Activated naive CD4-positive, alpha-beta T cell treated with anti-CD3 and anti-CD28 coated beads, Interleukin-2, amount 50 U/mL, for 72 hours (primary cell): ENCODE results near the gene RFX1. TPM values are rescaled to one million over a fixed set of nuclear protein-coding genes. Genes with fewer than 3 reads are reported as not detected.

Source experiments
- ATAC-seq, 2 donors: fragments of 150-1000 bp; cut with Tn5 transposase; 2 replicates each; pipeline ENCODE4 v1.10.0; 2021; ENCODE audit warnings: mild to moderate bottlenecking in 2 of 2, moderate library complexity in 2 of 2
- DNase-seq, 2 donors: peaks; one replicate each; pipeline ENCODE4 v3.0.0; 2021 to 2022; ENCODE audit warnings: low spot score in 2 of 2
- H3K27ac Mint-ChIP-seq, 2 donors: one replicate each; pipeline ENCODE4 v1.8.0; 2022; ENCODE audit warnings: mild to moderate bottlenecking in 2 of 2, mixed read lengths in 2 of 2
- H3K36me3 Mint-ChIP-seq, 2 donors: one replicate each; pipeline ENCODE4 v1.8.0; 2022; ENCODE audit warnings: mixed read lengths in 2 of 2
- H3K9me3 Mint-ChIP-seq, 2 donors: one replicate each; pipeline ENCODE4 v1.8.0; 2022; ENCODE audit warnings: mixed read lengths in 2 of 2
- total RNA-seq, 2 donors: library from RNA; stranded (reverse); gene quantifications; one replicate each; pipeline ENCODE4 v1.2.3, GENCODE V29; 2022

RFX1 gene
- total RNA-seq, 2 donors from 2014 or later: 9.7 to 14.5 TPM

DNA sequence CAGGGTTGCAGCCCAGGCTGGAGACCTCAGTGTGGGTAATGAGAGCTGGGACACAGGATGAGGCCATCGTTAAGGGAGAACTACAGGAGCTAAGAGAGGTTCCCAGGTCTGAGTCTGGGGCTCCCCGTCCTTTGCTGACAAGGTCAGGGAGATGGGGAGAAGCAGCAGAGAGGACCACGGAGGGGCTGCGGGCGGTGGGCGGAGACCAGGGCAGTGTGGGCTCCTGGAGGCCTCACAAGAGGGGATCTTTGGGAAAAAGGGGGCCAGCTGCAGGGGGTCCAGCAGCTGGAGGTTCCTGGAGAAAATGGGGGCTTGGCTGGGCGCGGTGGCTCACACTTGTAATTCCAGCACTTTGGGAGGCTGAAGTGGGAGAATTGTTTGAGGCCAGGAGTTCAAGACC is 16.0 kb downstream of the RFX1 start:
- ATAC-seq: no peak
- Mint-ChIP-seq H3K9me3 (no peaks in the 10 kb centered on the region), H3K27ac (peak overlapping the region in 1 of 2 donors; percentile 99), H3K36me3 (peaks cover 4 to 8% of the 10 kb centered on the region in 2 donors)
- DNase-seq: no peak

DNA sequence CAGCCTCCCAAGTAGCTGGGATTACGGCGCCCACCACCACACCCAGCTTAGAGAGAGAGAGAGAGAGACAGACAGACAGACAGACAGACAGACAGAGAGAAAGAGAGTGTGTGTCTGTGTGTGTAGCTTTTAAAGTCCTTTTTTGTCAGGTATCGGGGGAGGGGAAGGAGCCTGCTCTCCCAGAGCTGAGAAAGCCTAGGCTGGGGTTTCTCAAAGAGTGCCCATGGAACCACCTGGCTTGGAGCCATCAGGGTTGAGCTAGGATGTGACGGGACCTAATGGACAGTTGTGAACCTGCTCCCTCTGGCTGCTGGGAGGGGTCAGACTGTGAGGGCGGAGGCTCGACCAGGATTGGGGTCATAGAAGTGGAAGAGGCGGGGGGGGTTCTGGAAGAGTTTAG is 16.6 kb downstream of the RFX1 start:
- Mint-ChIP-seq H3K36me3 (peaks cover 4 to 8% of the 10 kb centered on the region in 2 donors), H3K27ac (peak overlapping the region in 1 of 2 donors; percentile 99), H3K9me3 (no peaks in the 10 kb centered on the region)
- ATAC-seq: no peak
- no peak for DNase-seq

DNA sequence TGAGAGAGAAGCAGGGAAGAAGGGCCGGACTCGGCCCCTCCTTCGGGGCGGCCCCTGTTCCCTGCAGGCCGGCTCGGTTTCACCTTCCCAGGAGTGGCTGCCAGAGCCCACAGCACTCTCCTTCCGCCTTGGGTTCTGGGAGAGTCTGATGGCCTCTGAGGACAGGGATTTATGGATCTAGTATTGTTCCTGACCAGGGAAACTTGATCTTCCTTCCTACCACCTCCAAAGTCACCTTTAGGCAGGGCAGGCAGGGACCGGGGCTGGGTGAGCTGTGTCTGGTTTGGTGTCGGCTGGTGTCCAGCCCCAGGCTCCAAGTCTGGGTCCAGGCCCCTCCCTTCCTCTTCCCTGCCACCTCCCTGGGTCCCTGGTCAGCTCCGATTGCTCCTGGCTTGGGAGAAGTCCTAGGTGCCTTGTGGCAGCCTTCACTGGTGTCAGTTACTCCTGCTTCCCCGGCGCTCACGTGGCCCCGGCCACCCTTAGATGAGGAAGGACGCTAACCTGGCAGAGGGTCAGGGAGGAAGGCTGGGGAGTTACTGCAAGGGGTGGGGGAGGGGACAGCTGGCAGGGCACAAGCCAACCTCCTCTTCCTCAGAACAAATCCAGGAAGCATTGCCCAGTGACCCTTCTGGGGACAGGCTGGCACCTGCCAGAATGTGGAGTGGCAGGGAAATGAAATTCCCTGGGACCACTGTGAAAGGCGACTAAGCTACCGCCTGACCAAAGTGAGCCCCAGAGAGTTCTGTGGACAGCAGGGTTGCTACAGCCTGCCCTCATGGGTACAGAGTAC is 18.8 kb downstream of the RFX1 start:
- DNase-seq: no peak
- Mint-ChIP-seq H3K27ac (peak overlapping the region; percentile 94 to 99), H3K36me3 (peaks cover 4 to 8% of the 10 kb centered on the region in 2 donors), H3K9me3 (no peaks in the 10 kb centered on the region)
- ATAC-seq: no peak

DNA sequence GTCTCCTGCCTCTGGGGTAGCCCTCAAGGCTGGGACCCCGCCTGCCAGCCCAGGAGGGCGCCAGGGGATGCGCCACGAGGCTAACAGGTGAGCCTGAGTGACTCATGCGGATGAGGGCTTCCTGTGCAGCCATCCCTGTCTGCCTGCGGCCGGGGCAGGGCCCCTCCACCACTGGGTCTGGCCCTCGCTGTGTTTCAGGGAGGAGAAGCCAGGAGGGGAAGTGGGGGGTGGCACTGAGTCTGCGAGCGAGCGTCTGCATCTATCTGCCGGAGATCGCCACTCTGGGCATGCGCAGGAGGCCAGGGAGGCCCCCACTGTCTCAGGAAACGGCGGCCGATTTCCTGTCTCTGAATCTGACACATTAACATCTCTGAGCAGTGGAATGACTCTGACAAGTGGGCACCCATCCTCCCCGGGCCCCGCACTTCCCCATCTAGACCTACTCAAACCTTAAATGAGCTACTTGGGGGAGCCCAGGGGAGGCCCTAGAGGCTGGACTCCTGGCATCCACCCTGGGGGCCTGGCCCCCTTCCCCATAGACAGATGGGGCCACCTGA is 19.7 kb downstream of the RFX1 start:
- Mint-ChIP-seq H3K36me3 (peaks cover 0 to 8% of the 10 kb centered on the region in 2 donors), H3K9me3 (no peaks in the 10 kb centered on the region), H3K27ac (peak overlapping the region; percentile 94 to 99)
- DNase-seq (peak; percentile 98 to 99), ATAC-seq (peak; percentile 94 to 95)

DNA sequence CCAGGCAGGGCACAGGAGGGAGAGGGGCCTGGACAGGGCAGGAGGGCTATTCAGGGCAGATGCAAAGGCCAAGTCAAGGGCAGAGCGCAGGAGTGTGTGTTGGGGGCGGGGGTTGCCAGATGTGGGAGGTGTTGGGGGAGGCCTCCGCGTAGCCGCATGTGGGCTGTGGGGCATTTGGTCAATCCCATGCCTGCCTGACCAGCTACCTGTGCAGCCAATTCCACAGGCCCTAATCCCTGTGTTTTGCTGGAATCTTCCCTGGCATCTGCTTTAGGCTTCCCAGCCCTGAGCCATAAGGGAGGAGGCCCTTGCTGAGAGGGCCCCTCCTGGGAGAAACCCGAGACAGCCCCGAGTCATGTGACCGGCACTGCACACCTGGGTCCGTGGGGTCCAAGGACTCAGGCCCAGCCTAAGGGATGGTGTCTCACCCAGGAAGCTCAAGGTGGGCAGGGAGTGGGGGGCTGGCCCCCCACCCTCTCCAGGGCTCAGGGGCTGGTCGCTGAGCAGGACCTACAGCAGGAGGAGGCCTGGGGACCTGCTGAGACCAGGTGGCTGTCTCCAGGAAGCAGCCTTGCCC is 20.3 kb downstream of the RFX1 start:
- DNase-seq (no peak), ATAC-seq (peak in 1 of 2 donors; percentile 2)
- Mint-ChIP-seq H3K27ac (peak overlapping the region; percentile 98 to 99), H3K36me3 (peaks cover 0 to 8% of the 10 kb centered on the region in 2 donors), H3K9me3 (no peaks in the 10 kb centered on the region)

DNA sequence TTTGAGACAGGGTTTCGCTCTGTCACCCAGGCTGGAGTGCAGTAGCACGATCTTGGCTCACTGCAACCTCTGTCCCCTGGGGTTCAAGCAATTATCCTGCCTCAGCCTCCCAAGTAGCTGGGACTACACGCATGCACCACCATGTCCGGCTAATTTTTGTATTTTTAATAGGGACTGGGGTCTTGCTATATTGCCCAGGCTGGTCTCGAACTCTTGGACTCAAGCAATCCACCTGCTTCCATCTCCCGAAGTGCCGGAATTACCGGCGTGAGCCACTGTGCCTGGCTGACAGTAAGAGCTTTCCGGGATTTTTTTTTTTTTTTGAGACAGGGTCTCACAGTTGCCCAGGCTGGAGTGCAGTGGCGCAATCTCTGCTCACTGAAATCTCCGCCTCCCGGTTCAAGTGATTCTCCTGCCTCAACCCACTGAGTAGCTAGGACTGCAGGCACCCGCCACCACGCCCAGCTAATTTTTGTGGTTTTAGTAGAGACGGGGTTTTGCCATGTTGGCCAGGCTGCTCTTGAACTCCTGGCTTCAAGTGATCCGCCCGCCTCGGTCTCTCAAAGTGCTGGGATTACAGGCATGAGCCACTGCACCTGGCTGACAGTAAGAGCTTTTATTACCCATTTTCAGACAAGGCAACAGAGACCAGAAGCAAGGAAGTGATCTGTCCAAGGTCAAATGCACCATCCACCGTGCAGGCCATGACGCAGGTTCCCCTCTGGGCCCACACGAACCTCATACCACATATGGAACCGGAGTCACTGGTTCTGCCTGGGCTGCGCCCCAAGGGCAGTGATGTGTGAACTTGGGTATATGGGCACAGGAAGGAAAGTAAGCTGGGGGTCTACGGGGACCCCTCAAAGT is 21.0 kb downstream of the RFX1 start:
- ATAC-seq (no peak), DNase-seq (no peak)
- Mint-ChIP-seq H3K9me3 (no peaks in the 10 kb centered on the region), H3K36me3 (peaks cover 0 to 7% of the 10 kb centered on the region in 2 donors), H3K27ac (peak overlapping the region; percentile 98 to 99)

DNA sequence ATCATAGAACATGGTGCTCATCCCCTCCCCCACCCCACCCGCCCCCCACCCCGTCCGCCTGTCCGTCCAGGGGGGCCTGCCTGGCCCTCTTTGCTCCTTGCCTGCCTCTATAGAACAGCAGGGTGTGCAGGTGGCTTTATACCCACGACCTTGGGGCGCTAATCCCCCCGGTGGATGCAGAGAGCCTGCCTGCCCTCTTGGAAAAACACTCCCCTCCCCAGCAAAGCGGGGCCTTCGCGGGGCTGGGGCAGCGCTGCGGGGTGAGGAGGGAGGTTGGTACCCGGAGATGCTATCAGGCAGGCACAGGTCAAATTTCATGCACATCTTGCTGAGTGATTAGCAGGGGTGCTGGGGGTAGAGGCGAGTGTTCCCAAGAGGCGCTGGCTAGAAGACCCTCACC is 21.9 kb downstream of the RFX1 start:
- no peak overlapping the region for H3K27ac Mint-ChIP-seq
- ATAC-seq (no peak), DNase-seq (no peak)
- no peaks in the 10 kb centered on the region for H3K9me3 Mint-ChIP-seq
- H3K36me3 Mint-ChIP-seq: no peaks in the 10 kb centered on the region

DNA sequence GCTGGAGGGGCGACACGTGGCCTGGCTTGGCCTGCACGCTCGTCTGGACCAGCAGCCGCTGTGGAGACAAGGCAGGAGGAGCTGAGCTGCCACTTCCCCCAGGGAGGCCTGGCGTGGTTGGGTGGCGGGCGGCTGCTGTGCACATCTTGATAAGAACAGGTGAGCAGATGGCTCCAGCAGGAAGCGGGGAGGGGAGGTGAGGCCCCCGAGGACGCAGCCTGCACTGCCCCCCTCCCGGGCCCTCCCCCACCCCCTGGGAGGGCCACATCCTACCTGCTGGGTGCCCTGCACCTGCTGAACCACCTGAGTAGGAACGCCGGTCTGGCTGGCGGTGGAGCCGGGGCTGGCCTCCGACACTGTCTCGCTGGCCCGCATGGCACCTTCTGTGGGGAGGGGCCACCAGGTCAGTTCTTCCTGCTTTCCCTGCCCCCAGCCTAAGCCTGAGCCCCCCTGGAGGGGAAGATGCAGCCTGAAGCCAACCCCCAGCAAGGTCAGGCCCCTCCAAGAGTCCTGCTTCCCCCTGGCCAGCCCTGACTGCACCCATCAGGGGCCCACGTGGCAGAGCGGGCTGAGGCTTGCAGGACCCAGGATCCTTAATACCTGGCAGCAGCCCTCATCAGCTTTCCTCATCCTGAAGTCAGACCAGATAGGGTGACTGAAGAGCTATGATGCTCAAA is 22.8 kb downstream of the RFX1 start:
- no peaks in the 10 kb centered on the region for H3K9me3 Mint-ChIP-seq
- no peaks in the 10 kb centered on the region for H3K36me3 Mint-ChIP-seq
- ATAC-seq: no peak
- no peak for DNase-seq
- H3K27ac Mint-ChIP-seq: no peak overlapping the region

DNA sequence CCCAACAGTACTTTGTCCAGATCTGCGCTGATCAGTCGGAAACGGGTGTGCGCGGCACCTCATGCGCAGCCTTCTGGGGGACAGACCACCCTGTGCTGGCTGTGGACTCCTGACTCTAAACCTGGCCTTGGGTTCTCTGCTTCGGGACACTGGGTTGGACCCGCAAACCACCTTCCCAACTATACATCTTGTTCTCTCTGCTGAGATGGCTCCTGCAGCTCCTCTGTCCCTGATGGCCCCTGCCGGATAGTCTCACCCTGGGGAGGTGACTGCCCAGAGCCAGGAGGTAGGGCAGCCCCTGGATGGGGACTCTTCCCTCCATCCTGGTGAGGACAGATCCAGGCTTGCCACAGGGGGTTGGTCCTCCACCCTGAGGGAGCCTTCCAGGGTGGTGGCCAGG is 23.3 kb downstream of the RFX1 start:
- no peak for ATAC-seq
- DNase-seq: no peak
- no peak overlapping the region for H3K27ac Mint-ChIP-seq
- no peaks in the 10 kb centered on the region for H3K9me3 Mint-ChIP-seq
- H3K36me3 Mint-ChIP-seq: no peaks in the 10 kb centered on the region

DNA sequence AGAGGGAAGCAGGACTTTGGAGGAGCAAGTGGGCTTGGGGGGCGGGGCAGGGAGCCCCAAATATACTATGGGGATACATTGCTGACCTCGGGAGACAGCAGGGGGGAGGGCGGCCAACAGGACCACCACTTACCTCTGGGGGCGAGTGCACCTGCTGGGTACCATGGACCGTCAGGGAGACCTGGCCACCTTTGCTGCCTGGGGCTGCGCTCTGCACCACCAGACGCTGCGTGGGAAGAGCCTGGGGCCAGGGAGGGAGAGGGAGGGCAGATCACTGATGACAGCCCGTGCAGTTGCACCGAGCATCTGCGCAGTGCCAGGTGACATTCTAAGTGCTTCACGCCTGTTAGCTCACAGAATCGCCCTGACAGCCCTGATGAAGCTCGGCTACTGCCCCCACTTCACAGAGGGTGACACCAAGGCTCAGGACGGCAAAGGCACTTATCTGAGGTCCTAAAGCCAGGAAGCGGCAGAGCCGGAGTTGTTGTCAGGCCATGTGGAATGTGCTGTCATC is 24.1 kb downstream of the RFX1 start:
- Mint-ChIP-seq H3K36me3 (no peaks in the 10 kb centered on the region), H3K27ac (no peak overlapping the region), H3K9me3 (no peaks in the 10 kb centered on the region)
- ATAC-seq (no peak), DNase-seq (no peak)

DNA sequence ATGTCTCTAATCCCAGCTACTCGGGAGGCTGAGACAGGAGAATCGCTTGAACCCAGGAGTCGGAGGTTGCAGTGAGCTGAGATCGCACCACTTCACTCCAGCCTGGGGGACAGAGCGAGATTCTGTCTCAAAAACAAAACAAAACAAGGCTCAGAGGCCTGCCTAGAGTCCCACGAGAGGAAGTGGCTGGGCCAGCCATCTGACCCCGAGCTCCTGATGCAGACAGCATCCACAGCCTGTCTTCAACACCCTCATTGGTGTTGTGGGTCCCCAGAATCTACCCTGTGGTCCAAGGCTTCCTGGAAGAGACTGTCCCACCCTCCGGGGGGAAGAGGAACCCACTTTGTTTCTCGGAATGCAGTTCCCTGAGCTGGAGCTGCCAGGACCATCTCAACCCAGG is 24.7 kb downstream of the RFX1 start:
- H3K36me3 Mint-ChIP-seq: no peaks in the 10 kb centered on the region
- DNase-seq: no peak
- no peaks in the 10 kb centered on the region for H3K9me3 Mint-ChIP-seq
- no peak overlapping the region for H3K27ac Mint-ChIP-seq
- ATAC-seq: no peak

DNA sequence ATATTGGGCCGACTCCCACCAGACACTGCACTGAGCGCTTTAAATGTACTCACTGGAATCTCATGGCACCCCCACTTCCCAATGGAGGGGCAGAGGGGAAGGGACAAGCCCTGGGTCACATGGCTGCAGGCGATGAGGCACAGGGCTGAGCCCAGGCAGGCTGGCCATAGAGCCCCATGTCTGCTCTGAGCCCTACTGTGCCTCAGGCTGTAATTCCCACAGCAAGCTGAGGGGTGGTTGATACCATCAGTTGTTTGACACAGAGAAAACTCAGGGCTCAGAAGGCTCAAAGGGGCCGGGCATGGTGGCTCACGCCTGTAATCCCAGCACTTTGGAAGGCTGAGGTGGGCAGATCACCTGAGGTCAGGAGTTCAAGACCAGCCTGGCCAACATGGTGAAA is 25.1 kb downstream of the RFX1 start:
- Mint-ChIP-seq H3K27ac (no peak overlapping the region), H3K9me3 (no peaks in the 10 kb centered on the region), H3K36me3 (no peaks in the 10 kb centered on the region)
- ATAC-seq (no peak), DNase-seq (no peak)

DNA sequence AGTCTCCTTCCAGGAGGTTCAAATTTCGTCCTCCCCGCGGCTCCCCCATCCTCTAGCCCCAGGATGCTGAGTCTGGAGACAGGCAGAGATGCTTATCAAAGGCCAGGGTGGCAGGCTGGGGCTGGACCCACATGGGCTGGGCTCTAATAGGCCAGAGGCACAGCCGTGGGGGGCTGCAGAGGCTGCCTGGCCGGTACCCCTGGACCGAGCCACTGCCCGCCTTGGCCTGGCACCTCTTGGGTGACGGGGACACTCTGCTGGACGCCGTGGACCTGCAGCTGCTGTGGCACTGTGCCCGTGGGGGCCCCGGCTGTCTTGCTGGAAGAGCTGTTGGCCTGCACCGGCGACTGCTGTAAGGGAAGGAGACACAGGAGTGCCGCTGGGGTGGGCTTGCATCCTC is 25.8 kb downstream of the RFX1 start:
- ATAC-seq (no peak), DNase-seq (no peak)
- H3K27ac Mint-ChIP-seq: no peak overlapping the region
- no peaks in the 10 kb centered on the region for H3K36me3 Mint-ChIP-seq
- H3K9me3 Mint-ChIP-seq: no peaks in the 10 kb centered on the region

DNA sequence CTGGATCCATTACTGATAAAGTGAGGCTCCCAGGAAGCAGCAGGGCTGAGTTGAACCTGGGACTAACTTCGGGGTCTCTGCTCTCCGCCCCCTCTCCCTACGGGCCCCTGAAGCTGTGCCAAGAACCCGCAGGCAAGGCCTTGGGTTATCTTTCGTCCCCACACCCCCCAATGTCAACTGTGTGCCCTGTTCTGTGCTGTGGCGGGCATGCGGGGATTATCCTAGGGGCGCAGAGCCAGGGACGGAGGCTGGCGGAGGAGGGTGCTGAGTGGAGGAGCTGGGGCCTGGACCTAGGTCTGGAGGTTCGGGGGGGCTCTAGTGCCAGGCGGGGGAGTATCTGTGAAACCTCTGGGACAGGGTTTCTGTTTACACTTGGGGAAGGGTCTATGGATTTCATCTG is 26.4 kb downstream of the RFX1 start:
- Mint-ChIP-seq H3K9me3 (no peaks in the 10 kb centered on the region), H3K27ac (no peak overlapping the region), H3K36me3 (no peaks in the 10 kb centered on the region)
- ATAC-seq (no peak), DNase-seq (no peak)

DNA sequence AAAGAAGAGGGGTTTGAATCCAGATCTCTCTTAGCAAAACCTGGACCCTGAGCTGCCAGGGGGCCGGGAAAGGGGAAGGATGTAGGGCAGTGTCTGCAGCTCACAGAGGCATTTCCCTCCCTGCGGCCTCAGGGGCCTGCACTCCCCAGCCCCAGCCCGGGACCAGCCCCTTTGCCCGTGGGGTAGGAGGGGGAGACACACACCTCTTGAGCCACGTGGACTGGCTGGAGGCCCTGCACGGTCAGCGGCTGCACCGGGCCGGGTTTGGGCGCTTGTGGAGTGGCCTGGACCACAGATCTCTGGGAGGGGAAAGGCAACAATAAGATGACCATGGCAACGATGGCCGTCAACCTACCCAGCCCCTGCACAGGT is 26.9 kb downstream of the RFX1 start:
- no peak overlapping the region for H3K27ac Mint-ChIP-seq
- no peaks in the 10 kb centered on the region for H3K36me3 Mint-ChIP-seq
- no peaks in the 10 kb centered on the region for H3K9me3 Mint-ChIP-seq
- DNase-seq (no peak), ATAC-seq (no peak)
